Stromal cell of bone marrow (primary cell): ENCODE results near the gene SASH1.

Experiments used
- DNase-seq: peaks from one replicate; pipeline ENCODE4 v3.0.0-alpha.2; 2012; ENCODE audit warnings: low read depth

Gene SASH1

DNA sequence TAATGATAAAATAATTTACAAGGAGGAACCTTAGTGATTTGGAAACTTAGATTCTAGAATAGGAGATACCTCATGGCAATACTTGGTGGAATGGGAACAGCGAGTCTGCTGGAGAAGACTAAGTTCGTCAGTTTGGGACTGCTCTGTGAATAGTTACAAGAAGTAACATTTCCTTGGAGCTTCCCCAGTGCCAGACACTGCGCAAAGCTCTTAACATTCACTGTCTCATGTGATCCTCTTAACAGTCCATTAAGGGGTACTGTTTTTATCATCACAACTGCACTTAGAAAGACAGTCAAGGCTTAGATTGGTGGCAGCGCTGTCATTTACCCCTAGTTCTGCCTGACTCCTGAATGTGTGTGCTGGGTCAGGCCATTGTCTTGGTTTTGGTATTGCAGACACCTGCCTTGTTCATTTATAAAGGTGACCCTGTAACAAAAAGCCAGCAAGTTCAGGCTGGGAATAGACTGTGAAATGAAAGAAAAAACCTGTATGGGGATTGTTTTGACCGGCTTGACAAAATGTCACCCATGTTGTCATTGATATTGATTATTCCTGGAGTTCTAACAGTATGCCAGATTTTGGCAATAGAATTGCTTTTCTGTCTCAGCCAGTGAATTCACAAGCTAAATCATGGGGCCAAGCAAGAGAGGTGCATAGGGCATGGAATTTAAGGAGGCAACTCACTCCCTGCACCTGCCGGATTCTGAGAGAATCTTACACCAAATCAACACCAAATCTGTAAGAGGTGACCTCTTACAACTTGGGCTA lies 118.4 kb downstream of the SASH1 start:
- no peak for DNase-seq

DNA sequence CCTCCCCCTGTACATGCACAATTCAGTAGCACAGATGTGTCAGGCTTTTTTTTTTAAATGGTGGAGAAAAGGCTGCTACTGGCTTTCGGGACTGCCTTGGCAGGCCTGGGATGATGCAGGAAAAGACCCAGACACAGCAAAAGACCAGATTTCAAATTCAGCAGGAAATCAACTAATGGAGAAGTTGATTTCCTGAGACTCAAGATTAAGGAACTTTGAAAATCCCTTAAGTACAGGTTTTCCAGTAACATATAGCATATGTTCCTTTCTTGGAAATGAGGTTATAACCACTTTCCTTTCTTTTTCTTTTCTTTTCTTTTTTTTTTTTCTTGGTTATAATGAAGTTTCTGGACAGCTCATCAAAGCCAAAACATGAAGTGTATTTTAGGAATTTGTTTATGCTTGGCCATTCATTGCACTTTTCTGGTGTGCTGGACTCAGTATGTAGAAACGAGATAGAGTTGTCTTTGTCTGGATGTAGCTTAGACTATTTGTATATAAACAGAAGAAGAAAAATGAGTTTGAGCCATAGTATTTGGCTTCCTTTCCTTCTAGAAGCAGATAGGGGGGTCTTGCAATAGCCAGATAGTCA lies 119.4 kb downstream of the SASH1 start:
- no peak for DNase-seq

DNA sequence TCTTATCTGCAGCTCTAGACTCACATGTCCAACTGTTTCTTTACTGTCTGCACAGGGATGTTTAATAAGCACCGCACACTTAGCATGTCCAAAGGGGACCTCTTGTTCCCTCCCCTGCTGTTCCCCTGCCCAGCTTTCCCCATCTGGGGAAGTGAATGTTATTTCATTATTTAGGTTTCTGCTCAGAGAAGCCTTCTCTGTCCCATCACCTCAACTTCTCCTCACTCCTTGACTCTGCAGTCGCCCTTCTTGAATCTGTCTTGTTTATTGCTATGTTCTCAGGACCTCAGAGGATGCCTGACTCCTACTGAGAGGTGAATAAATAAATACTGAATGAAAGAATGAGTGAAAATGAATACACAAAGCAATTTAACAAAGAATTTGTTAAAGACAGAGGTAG lies 121.0 kb downstream of the SASH1 start:
- no peak for DNase-seq

DNA sequence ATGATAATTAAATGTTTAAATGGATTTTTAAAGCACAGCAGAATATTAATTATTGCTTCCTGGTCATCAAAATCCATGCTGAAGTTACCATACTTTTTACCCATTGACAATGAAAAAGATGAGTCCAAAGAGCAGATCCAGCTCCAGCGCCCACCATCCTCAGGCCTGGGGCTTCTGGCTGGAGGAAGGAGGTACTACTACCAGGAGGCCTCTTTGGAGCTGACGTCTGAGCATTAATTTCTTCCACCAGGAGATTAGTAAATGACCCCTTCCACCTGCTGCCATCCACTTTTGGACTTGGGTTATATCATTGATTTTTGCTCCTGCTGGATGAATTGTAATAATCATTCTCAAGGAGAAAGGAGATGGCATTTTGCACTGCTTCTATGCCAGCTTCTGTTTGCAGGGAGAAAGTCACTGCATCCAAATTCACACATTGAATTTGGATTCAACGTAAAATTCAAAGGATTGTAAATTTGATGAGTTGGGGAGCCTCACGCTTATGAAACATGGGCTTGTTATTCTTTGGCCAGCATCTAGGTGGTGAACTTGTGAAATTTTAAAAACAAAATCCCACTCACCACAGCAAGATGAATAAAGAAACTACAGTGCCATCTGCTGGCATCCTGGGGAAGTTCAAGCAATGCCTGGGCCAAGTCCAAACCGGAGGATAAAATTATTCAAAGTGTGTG lies 121.8 kb downstream of the SASH1 start:
- DNase-seq, result peak; percentile 61

DNA sequence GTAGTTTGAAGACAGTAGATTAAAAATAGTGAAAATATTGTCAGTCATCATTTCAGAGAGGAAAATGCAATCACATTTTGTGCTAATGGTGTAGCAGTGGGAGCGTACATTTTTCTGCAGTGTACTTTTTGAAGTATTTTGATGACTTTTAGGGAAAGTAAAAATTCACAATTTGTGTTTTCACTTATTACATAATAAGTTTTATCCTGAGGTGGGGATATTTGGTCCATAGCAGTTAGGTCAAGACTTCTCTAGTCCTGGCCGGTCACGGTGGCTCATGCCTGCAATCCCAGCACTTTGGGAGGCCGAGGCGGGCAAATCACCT lies 122.3 kb downstream of the SASH1 start:
- no peak for DNase-seq

DNA sequence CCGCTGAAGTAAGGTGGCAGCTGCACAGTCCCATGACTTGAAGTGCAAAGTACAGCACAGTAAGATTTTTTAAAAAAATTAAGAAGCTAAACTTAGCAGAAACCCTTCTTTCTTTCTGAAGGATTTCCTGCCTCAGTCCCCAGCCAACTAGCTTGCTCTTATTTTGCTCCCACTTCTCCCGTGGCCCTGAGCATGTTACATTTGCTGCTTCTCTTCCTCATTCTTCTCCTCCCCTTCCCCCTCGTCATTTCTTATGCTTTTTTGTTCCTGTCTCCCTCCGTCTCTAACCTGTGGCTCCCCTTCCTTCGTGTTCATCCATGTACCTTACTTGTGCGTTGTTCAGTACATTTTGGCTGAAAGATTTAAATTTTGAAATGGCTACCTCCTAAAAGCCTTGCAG lies 123.0 kb downstream of the SASH1 start:
- no peak for DNase-seq

DNA sequence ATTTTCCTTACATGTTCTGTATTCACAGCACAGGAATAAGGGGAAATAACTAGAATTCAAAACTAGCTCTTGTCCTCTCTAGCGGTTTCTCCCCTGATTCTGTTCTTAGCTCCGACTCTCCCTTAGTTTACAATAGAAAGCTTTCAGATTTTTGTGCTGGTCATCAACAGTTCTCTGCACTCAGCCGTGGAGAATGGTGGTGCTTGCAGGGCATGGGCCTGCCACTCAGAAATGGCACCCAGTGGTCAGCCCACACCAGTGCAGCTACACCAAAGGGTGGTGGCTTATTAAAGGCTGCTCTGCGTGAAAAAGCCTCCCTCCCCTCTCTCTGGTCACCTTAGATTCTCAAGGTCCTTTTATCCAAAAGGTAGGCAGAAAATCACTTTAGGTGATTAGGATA lies 123.5 kb downstream of the SASH1 start:
- no peak for DNase-seq

DNA sequence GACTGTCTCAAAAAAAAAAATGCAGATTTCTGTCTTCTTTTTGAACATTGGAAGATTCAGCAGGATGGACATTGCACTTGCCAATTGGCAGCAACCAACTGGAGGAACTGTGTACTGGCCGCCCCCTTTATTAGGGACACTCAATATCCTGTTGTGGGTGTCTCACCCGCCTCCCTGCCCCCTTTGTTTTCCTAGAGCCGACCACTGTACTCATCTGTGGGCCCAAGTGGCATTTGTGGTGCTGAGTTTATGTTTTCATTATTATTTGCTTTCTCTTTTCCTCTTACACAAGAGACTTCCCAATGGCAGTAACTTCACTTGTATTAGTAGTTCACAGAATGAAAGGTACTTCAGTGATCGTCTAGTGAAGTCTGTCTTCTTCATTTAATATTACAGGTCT lies 125.3 kb downstream of the SASH1 start:
- DNase-seq, result no peak

DNA sequence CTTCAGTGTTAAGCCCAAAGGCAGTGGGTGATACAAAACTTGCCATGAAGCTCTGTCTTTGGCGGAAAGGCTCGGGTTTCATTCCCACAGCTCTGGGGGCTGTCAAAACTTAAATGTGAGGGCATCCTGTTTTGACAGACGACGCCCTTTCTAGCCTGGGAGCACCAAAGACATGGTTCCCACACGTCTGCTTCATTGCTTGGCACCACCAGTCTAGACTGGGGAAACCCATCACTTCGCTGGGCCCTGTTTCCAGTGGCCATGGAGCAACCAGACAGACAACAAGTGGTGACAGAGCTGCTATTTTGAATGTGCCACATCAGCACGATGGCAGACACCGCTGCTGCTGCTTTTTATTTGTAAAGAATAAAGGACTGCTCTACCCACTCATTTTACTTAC lies 127.5 kb downstream of the SASH1 start:
- DNase-seq, result no peak

DNA sequence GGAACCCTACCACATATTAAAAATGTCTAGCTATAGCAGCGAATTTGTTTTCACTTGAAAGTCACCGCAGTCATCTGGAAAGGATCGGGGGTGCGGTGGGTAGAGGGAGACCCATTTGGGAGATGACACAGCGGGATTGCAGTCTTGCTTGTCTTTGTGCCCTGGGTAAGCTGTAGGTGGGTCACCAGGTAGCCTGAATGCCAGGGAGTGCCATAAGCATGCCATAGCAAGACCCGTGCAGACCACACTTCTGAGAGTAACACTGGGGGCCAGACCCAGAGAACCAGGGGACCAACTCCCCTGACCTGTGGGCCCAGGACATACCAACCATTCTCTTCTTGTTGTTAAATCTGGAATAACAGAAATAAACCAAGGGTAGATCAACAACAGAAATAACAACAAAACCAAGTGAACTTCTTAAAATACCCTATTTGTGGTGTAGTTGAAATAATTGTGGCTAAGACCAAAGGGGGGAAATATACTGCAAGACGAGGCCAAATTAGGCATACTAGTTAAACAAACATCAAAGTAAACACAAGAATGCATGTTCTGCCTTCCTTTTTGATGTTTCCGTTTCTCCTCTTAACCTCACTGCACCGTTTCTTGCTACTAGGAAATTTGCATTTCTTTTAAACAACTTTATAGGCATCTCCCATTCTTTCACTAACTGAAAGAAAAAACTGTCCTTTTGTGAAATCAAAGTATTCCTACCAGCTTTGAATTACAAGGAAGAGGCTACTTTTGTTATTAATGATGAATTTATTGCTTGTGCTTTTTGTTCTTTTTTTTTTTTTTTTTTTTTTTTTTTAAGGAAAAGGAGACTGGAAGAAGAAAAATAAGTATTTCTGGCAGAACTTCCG lies 128.2 kb downstream of the SASH1 start:
- no peak for DNase-seq

DNA sequence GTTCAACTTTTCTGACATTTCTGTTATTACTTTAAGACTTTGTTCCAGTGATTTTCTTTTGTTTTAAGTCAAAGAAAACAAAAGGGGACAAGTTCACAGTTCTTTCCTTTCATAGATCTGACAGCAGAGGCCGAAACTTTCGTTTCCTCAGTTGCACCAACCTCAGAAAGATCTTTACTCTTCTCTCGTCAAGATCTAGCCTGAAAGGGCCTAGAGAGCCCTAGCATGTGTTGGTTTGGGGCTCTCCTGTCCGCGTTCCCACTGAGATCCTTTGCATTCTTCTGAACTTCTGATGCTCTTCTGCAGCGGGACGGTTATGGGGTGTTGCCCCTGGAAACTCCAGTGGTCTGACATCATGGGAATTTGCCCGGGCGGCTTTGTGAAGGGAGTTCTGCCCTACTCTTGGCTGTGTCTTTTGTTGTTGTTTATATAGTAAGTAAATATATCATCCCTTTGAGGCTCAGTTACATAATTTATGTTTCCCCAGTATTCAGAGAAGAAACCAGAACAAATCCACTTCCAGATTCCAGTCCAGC lies 129.1 kb downstream of the SASH1 start:
- DNase-seq, result no peak

DNA sequence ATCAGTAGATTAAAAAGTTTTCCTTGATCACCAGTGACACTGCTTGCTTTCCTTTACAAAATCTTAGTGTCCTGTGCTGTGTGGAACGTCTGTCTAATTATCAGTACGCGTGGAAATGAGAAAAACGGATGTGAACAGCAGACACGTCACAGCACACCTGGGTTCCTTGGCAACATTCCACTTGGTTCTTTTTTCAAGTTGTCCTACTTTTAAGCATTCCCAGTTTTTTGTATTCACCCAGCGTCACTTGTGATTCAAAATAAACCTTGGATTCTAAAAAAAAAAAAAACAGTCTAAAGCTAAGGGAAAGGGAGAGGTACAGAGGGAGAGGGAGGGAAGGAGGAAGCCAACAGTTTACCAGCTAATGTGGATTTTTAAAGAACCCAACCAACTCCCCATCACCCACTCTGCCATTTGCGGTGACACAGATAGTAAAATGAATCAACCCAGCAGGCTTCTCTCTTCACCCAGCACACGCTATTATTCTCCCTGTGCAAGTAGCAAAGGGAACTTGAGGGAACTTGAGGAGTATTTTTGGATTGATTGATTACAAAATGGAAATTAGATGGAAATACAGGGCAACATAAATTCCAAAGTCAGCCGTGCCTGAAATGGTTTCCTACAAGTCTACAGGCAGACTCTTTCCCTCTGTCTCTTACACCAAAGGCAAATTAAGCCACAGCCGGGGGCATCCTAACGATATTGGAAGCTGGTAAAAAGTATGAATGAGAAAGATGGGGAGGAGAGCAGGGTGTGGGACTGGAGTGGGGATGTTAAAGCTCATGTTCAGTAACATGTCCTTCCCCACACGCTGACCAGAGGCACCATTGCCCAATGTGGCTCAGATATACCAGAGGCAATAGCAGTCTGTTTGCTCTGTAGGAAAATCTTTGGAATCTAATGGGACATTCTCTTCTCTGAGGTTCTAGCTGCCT lies 129.8 kb downstream of the SASH1 start:
- no peak for DNase-seq

DNA sequence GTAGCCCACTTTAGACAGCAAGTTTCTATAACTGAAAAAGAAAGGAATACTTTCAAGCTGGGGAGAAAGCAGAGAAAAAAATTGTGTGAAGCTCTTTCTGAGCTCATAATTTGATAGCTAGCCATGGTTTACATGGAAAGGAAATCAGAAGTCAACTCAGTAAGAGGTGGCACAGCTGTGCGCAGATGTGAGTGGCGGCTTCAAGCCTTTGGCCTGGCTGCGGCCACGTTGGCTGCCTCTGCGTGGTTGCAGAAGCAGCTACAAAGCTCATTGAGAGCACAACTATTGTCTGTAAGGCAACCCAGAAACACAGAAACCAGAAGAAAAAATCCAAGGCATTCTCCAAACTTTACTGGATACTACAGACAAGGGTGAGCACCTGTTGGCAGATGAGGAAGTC lies 136.9 kb downstream of the SASH1 start:
- DNase-seq, result no peak

DNA sequence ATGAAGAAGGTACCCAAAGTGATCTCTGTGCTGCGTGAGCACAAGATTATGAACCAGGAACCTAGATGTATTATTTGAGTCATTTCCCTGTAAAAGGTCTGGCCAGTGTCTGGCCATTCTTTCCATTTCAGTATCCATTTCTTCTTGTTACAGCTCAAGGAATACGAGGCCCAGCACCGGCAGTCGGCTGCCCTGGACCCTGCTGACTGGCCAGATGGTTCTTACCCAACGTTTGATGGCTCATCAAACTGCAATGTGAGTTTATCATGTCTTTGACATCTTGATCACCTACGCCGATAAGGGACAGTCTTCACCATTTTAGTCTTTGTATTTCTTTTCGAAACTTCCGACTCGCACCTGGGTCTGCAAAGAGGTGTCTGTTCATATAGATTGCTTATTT lies 144.8 kb downstream of the SASH1 start:
- DNase-seq, result no peak

DNA sequence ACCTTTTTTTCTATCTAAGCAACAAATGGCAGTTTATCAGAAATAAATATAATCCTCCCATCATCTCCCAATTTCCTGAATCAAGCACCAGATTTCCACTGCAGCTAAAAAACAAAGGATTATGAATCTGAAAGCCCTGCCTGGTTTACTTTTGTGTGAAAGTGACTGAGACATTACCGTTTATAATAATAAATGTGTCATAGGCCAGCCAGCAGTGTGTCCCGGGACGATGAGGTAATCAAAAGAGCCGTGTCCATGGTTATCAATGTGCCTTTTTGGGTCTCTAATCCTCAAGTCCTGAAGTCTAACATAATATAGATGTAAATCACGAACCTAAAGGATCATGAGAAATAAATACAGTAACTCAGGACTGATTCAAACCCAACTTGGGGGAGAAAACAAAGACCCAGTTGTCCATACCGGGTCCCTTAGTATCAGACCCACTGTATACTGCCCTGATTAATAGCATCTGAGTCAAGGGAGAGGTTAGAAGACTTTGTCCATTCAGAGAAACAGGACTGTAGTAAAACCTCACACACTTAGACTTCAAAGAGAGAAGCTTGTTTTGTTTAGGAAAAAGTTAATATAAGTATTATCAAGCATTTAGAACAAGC lies 149.1 kb downstream of the SASH1 start:
- DNase-seq, result no peak

DNA sequence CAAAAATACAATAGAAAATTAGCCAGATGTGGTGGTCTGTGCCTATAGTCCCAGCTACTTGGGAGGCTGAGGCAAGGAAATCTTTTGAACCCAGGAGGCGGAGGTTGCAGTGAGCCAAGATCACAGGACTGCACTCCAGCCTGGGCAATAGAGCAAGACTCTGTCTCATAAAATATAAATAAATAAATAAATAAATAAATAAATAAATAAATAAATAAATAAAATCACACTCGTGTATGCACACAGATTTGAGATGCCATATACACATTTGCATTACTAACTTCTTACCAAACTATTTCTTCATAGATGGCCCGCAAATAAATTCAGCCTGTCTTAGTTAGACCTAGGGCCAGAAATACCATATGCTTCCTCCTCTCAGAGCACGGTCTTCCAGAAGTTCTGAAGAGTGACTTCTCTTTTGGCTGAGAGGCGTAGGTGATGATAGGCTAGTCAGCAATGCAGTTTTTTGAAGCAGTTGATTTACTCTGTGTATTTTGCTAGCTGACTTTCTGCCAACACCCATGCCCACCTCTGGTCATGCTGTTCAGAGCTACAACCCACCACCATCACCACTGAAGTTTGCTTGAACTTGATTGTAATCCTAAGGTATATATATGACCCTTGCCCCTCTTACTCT lies 150.1 kb downstream of the SASH1 start:
- DNase-seq, result no peak

DNA sequence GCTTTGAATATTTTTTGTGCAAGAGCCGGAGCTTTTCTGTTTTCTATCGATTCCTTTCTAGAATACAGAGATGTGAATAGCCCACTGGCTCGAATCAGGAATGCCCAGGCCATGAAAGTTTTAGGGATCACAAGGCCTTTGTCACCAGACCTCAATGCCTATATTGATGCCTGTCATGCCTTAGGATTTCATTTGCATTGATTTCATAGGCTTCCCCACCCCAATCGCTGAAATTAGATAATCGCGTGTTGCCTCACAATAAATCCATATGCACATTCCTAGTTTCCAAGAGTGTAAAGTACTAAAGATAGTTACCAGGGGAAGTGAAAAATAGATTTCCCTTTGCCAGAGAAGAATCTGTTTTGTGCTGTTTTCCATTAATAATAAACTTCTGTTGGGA lies 150.8 kb downstream of the SASH1 start:
- no peak for DNase-seq

DNA sequence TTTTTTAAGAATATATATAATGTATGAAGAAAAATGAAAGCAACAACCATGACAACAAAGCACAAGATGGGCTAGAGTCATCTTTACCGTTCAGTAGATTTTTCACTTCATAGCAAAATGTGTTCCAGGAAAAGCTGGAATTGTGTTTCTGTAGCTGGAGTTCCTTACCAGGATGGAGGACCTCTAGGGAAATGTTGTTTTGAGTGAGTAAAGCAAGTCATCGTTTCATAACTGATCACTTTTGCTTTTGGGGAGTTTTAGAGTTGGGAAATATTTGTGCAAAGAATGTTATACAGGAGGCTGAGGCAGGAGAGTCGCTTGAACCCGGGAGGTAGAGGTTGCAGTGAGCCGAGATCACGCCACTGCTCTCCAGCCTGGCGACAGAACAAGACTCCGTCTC lies 151.6 kb downstream of the SASH1 start:
- peak; percentile 81 for DNase-seq

DNA sequence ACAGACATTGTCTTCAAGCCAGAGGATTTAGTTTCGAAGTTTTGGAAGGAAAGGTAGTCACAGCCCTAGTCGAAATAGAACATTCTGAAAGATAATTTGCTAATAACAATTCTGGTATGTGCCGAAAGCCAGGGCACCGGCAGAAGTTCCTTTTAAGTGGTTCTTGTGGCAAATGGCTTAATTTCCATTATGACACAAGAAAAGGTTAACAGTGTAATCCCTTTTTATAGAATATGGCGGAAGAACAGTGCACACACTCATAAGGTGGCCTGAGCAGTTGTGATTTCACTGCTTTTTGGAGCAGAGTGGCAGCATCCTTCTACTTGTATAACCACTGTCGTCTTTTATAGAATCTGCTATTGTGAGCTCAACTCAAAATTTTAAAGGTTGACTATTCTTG lies 152.4 kb downstream of the SASH1 start:
- no peak for DNase-seq

DNA sequence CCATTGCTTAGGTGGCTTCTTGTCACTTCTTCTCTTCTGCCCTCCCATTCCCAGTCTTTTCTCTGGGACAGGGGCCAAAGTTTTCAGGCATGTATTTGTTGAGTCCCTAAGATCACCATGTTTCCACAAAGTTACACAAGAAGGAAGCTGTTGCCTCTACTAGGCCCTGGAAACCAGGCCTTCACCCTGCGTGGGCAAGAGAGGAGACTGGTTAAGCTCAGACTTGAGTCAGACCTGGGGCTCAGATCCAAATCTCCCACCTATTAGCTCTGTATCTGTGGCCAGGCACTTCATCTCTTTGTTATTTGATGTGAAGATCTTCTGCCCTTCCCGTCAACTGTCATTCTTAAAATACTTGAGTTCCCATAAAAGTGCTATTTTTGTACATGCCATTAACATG lies 154.6 kb downstream of the SASH1 start:
- peak; percentile 64 for DNase-seq
